ENCODE results near the gene FER1L5.

FER1L5 gene

GRCh38 chr2:96681540-96681939 lies 39.0 kb downstream of the FER1L5 start:
- no peak for DNase-seq (ENCODE audit: low read depth)

DNA sequence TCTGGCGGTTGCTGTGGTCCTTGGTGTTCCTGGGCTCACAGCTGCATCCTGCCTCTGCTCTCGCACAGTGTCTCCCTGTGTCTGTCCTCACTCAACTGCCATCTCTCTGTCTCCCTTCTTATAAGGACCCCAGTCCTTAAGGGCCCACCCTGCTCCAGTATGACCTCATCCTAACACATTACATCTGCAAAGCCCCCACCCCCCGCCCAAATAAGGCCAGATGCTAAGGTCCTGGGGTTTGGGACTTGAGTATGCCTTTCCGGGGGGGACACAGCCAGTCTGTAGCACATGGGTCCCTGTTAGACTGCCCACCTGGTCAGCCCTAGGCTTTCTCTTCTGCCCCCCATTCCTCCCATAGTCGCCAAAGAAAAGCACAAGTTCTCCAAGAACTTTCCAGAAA lies 40.7 kb downstream of the FER1L5 start:
- DNase-seq (ENCODE audit: low read depth): no peak

DNA sequence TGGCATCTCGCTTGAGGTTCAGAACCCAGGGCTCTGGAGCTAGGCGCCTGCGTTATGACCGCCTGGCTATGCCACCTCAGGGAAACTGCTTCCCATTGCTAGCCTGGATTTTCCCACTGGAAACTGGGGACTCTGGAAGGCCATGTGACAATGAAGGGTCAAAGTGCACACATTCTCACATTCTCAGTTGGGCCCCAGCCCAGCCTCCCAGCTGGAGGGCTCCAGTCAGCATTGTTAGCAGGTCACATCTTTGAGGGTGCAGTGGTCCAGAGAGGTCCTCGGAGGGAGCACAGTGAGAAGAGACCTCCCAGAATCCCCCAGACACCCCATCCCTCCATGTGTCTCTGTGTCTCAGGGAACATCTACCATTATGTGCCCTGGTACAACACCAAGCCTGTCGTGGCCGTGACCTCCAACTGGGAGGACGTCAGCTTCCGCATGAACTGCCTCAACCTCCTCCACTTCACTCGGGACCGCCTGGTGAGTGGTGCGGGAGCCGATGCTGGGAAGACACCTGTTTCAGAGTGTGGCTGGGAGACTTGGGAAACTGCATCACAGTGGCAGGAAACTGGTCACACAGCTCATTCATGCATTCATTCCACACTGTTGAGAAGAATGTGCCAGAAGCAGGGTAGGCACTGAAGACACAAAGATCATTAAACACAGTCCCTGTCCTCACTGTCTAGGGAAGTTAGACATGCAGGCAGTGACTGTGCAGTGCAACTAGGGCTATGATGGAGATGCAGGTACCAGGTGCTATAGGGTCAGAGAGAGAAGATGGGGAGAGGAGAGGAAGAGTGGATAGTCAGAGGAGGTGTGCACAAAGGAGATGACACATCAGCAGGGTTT lies 41.6 kb downstream of the FER1L5 start:
- DNase-seq (ENCODE audit: low read depth): no peak

- peak; percentile 11 for DNase-seq (ENCODE audit: low read depth)
Measured at GRCh38 chr2:96684883-96685576, 42.5 kb downstream of the FER1L5 start.

- DNase-seq (ENCODE audit: low read depth): peak; percentile 36
Measured at GRCh38 chr2:96685577-96686459, 43.3 kb downstream of the FER1L5 start.

DNA sequence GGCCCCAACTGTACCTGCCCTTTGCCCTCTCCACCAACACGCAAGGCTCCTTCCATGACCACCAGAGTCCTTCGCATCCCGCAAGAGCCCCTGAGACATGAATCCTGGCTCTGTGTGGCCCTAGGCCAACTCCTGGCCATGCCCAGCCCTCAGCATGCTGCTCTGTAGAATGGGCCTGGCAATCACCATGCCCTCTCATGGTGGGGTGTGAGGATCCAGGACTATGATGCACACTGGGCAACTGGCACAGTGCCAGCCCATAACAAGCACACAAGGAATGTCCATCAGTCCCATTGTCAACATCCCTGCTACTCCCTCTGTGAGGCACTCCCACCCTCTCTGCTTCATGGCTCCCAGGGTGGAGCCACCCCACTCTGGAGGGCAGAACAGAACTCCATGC lies 44.7 kb downstream of the FER1L5 start:
- no peak for DNase-seq (ENCODE audit: low read depth)

DNA sequence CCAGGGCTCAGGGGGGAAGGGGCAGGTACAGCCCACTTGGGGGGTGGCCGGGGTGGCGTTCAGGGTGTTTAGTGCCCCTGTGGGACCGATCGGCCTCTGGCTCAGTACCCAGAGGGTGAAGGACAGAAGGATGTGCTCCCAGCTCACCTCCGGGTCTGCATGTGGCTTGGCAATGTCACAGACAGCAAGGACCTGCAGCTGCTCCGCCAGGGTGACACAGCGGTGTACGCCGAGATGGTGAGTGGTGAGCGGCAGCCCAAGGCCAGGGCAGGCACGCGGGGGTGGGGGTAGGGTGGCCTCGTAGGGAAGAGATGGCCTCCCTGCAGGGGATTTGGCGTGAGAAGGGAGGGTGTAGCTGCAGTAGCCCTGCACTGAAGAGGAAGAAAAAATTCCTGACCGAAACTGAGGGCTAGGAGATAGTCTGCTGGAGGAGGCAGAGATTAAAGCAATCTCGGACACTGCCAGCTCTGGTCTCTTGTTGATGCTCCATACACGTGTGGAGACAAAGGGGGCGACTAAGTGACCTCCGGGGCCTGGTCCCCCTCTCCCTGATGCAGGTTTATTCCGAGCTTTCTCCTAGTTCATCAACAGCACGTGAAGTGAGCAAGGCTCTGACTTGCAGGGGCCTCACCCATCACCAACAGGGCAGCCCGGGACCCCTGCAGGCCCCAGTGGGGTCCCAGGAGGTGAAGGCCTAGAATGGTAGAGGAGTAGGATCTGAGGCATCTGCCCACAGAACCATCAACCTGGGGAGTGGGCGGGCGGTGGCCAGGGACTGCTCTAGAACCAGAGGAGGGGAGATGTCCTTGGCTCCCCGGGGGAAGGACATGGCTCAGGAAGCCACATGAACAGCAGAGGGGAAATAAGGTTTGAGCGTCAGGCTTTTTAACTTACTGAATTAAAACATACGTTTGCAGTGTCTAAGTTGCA lies 45.4 kb downstream of the FER1L5 start:
- no peak for DNase-seq (ENCODE audit: low read depth)

DNA sequence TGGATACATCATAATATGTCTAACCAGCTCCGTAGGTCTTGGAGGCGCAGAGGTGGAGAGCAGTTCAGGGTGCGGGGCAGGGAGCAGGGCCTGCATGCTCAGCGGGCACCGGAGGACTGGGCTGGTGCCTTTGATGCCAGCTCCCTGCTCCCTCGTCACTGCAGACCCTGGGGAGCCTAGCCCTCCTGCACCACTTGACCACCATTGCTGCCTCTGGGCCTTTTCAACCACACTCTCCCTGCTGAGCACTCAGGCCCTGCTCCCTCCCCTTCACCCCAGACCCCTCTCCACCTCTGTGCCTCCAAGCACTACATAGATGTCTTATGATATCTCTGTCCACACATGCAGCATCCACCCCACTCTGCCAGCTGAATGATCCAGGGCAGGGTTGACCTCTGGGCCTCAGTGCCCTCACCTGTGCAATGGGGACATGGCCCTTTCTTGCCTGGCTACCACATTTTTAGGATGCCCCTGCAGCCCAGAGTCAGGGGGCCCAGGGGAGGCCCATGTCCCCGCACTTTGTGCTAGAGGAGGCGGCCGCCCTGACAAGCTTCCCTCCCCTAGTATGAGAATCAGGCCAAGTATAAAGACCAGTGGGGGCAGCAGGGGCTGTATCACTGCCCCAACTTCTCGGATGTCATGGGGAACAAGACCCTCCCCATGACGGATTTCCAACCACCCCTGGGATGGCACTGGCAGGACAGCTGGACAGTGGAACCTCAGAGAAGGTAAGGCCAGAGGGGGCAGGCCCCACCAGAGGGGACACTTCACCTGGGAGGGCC lies 46.3 kb downstream of the FER1L5 start:
- no peak for DNase-seq (ENCODE audit: low read depth)

DNA sequence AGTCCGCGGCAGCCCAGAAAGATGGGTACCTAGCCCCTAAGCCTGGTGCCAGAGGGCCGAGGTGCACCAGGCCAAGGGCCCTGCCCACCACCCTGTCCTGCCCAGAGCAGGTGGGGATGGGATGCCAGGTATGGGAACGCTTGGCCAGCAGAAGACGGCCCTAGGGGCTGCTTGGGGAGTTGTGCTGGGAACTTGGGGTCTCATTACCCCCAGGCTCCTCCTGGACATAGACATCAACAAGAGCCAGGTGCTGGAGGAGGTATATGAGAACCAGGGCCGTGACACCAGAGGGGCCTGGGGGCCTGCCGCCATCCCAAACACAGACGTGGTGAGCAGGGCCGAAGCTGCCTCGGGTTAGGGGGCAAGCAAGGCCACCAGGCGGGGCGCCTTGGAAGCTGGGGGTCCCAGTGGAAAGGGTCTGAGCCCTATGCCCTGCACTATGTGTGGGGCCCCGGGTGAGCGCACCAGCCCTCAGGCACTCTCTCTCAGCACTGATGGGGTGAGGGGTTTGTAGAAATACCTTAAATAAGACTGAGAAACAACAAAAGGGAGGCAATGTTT lies 46.9 kb downstream of the FER1L5 start:
- no peak for DNase-seq (ENCODE audit: low read depth)

- no peak for DNase-seq (ENCODE audit: low read depth)
Measured at GRCh38 chr2:96690306-96691021, 47.9 kb downstream of the FER1L5 start.

GRCh38 chr2:96691022-96691612 lies 48.6 kb downstream of the FER1L5 start:
- no peak for DNase-seq (ENCODE audit: low read depth)

- no peak for DNase-seq (ENCODE audit: low read depth)
Measured at GRCh38 chr2:96692094-96692971, 49.8 kb downstream of the FER1L5 start.

DNA sequence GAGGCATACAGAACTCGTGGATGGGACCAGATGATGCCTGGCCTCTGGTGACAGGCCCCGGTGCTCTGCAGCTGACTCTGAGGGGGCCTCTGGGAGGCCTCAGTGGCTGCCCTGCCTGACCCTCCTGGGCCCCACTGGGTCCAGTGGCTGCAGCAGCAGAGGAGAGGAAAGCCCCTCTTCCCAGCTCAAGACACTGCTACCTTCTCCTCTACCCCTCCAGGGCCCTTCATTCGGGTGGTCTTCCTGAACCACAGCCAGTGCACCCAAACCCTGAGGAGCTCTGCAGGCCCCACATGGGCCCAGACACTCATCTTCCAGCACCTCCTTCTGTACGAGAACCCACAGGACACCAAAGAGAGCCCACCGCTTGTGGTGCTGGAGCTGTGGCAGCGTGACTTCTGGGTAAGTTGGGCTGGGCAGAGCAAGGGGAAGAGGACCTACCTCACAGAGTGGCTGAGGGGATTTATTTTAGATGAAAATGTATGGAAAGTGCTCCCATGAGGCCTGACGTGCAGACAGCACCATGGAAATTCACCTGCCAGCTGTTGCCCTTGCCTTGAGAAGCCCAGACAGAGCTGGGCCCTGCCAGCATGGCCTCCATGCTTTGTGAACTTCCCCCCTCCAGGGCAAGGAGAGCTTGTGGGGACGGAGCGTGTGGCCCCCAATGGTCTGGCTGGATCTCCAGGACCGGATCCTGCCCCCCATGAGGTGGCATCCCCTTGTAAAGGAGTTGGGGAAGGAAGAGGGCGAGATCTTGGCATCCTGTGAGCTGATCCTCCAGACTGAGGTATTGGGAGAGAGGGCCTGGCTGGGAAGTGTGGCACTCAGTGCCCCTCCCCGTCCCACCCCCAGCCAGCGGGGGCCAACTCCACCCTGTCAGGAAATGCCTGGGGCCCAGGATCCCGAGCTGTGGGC lies 51.0 kb downstream of the FER1L5 start:
- no peak for DNase-seq (ENCODE audit: low read depth)

DNA sequence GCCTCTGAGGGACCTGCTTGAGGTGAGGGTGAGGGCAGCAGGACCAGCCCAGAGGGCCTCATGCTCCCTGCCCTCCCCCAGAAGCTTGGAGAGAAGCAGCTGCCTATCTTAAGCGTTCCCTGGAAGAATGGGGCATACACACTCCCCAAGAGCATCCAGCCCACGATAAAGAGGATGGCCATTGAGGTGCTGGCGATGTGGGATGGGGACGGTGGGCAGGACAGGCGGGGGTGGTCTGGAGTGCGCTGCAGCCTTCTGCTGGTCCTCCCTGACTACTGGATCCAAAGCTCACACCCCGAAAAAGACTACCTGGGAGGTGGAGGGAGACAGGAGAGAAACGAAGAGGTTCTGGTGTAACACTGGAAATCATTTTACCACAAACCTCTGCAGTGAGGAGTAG lies 51.7 kb downstream of the FER1L5 start:
- DNase-seq (ENCODE audit: low read depth): no peak

DNA sequence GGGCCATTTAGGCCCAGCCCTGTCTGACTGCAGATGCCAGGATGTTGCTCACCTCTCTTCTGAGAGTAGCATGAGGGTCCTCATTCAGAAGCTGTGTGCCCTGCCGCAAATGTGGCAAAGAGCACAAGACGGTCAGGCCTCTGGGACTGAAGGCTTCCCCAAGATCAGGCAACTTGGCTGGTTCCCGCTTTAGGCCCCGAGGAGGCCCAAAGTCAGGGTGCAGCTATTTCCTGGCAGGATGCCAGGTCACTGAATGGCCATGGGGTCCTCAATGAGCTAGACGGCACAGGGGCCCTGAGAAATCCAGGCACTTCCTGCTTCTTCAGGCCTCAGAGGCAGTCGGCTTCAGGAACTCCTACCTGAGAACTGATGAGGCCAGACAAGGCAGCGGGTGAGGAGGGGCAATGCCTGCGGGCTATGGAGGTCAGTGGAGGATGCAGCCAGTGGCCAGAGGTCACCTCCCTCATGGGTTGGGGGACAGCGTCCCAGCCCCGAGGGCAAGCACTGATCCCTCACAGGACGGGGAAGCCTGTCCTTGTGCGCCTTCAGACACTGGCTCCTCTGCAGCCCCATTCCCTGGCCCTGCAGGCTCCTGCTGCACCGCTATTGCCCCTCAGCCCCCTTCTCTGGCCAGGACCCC lies 52.4 kb downstream of the FER1L5 start:
- DNase-seq (ENCODE audit: low read depth): no peak

DNA sequence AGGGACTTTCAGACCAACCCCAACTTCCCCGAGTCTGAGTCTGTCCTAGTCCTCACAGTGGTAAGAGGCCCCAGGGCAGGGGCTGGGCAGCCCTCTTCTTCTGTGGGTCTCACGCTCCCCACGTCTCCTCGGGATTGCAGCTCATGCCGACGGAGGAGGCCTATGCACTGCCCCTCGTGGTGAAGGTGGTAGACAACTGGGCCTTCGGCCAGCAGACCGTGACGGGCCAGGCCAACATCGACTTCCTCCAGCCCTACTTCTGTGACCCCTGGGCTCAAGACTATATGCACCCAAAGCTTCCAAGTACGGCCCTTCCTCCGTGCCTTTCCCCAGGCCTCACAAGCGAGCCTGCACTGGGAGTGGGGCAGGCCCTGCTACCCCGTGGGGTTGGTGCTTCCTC lies 53.0 kb downstream of the FER1L5 start:
- DNase-seq (ENCODE audit: low read depth): no peak

DNA sequence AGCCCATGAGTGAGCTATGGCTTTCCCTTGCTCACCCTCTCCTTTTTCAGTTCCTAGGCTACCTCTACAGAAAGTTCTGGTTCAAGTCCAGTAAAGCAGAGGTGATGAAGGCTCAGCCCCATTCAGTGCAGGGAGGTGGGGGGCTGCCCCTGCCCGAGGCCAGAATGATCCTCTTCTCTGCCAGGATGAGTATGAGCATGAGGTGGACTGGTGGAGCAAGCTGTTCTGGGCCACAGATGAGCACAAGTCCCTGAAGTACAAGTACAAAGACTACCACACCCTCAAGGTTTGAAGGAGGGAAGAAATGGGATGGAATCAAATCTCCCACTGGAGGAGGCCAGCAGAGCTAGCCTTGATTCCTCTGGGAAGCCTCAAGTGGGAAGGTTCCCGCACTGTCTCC lies 54.9 kb downstream of the FER1L5 start:
- no peak for DNase-seq (ENCODE audit: low read depth)
